NCI-H524 (cell line): ENCODE data around the gene MAST2.
"Not testable (repeated sequence)": the region's sequence is repeated elsewhere in the genome, so short reads cannot be mapped to it uniquely, and the experiment has no call there.

Experiments used
- DNase-seq, 2 experiments: peaks; one replicate each; lab custom pipeline; 2025; lab: John Stamatoyannopoulos, UW

Gene MAST2

GRCh38 chr1:45814776-45815175, 11.4 kb downstream of the MAST2 start:
- DNase-seq = no peak

- DNase-seq = no peak
Measured at GRCh38 chr1:45815667-45816458, 12.5 kb downstream of the MAST2 start.

- no peak for DNase-seq
Measured at GRCh38 chr1:45820173-45820572, 16.8 kb downstream of the MAST2 start.

- no peak for DNase-seq
Measured at GRCh38 chr1:45820788-45821187, 17.4 kb downstream of the MAST2 start.

- DNase-seq = no peak
Measured at GRCh38 chr1:45822644-45823043, 19.2 kb downstream of the MAST2 start.

- no peak for DNase-seq
Measured at GRCh38 chr1:45824607-45825006, 21.2 kb downstream of the MAST2 start.

- no peak for DNase-seq
Measured at GRCh38 chr1:45827256-45827655, 23.8 kb downstream of the MAST2 start.

- no peak for DNase-seq
Measured at GRCh38 chr1:45828841-45829240, 25.4 kb downstream of the MAST2 start.

GRCh38 chr1:45833361-45833760, 29.9 kb downstream of the MAST2 start:
- DNase-seq = no peak

GRCh38 chr1:45834689-45835088, 31.3 kb downstream of the MAST2 start:
- DNase-seq = no peak

GRCh38 chr1:45836451-45836850, 33.0 kb downstream of the MAST2 start:
- DNase-seq = no peak

GRCh38 chr1:45836861-45837260, 33.4 kb downstream of the MAST2 start:
- not testable (repeated sequence) for DNase-seq

GRCh38 chr1:45838322-45838721, 34.9 kb downstream of the MAST2 start:
- DNase-seq = not testable (repeated sequence)

GRCh38 chr1:45840704-45841103, 37.3 kb downstream of the MAST2 start:
- DNase-seq = no peak

- no peak for DNase-seq
Measured at GRCh38 chr1:45842786-45843185, 39.4 kb downstream of the MAST2 start.

- no peak for DNase-seq
Measured at GRCh38 chr1:45843474-45843905, 40.1 kb downstream of the MAST2 start.

- DNase-seq = not testable (repeated sequence)
Measured at GRCh38 chr1:45844000-45844399, 40.6 kb downstream of the MAST2 start.

- DNase-seq = no peak
Measured at GRCh38 chr1:45846931-45847330, 43.5 kb downstream of the MAST2 start.

GRCh38 chr1:45848097-45848496, 44.7 kb downstream of the MAST2 start:
- no peak for DNase-seq

GRCh38 chr1:45848714-45849113, 45.3 kb downstream of the MAST2 start:
- DNase-seq = no peak

- no peak for DNase-seq
Measured at GRCh38 chr1:45850017-45850416, 46.6 kb downstream of the MAST2 start.

- no peak for DNase-seq
Measured at GRCh38 chr1:45854724-45855123, 51.3 kb downstream of the MAST2 start.

- DNase-seq = no peak
Measured at GRCh38 chr1:45857101-45857700, 53.8 kb downstream of the MAST2 start.
